Activated CD4-positive, alpha-beta T cell treated with anti-CD3 and anti-CD28 coated beads, Interleukin-2, amount 10 ng/mL, durations not matched to agents 7 days and 5 days (primary cell): ENCODE data around the gene IQSEC1. TPM values are rescaled to one million over a fixed set of nuclear protein-coding genes. Genes with fewer than 3 reads are reported as not detected.

Experiments used
- CTCF ChIA-PET: fragments of 350-600 bp; sonication (Branson Sonifier 250); formaldehyde crosslinking; loops from one replicate; lab custom pipeline; 2021; ENCODE audit warnings: antibody characterized with exemption; lab: Charles Lee
- POLR2A ChIA-PET: fragments of 350-600 bp; sonication (Branson Sonifier 250); formaldehyde crosslinking; loops from one replicate; lab custom pipeline; 2021; ENCODE audit warnings: antibody characterized with exemption; lab: Charles Lee
- DNase-seq: peaks from one replicate; pipeline ENCODE4 v3.0.0-alpha.2; 2020
- H3K27ac Mint-ChIP-seq: one replicate; pipeline ENCODE4 v1.8.0; 2021; ENCODE audit warnings: mild to moderate bottlenecking, moderate library complexity, mixed read lengths
- H3K27me3 Mint-ChIP-seq: one replicate; pipeline ENCODE4 v1.8.0; 2021; ENCODE audit warnings: mixed read lengths
- H3K36me3 Mint-ChIP-seq: one replicate; pipeline ENCODE4 v1.8.0; 2021; ENCODE audit warnings: low read depth, mixed read lengths
- H3K4me1 Mint-ChIP-seq: one replicate; pipeline ENCODE4 v1.8.0; 2021; ENCODE audit warnings: mixed read lengths
- H3K4me3 Mint-ChIP-seq: one replicate; pipeline ENCODE4 v1.8.0; 2021; ENCODE audit warnings: mild to moderate bottlenecking, moderate library complexity, mixed read lengths
- H3K9me3 Mint-ChIP-seq: one replicate; pipeline ENCODE4 v1.8.0; 2021; ENCODE audit warnings: mixed read lengths
- total RNA-seq, 2 experiments: library from RNA; stranded (reverse); gene quantifications; one replicate each; pipeline ENCODE4 v1.2.3, GENCODE V29; 2021

The IQSEC1 gene
- total RNA-seq, 2 experiments from 2014 or later = 58.2 to 70.4 TPM

DNA sequence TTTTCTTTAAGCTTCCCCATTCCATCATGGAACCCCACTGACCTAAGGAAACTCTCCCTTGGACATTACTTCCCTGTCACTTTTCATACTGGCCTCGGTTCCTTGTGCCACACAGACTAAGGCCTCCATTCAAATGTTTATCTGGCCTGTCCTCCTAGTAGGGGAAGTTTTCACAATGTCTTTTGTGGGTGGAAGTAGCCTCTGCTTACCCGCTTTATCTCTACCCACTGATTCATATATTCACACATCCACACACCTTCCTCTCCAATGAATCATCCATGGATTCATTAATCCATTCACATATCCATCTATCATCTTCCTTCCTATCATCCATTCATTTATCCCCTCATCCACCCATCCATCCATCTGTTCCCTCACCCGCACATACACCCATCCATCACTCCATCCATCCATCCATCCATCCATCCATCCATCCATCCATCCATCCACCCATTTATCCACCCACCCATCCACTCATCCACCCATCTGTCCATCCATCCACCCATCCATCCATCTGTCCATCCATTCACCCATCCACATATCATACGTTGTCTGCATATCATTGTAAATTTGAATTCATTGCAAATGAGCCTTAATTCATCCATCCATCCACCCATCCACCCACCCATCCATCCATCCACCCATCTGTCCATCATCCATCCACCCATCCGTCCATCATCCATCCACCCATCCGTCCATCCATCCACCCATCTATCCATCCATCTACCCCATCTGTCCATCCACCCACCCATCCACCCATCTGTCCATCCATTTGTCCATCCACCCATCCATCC lies 49.1 kb downstream of the IQSEC1 start:
- DNase-seq = no peak
- CTCF ChIA-PET = no interaction called here
- no peaks in the 10 kb centered on the region for H3K27me3 Mint-ChIP-seq
- no peaks in the 10 kb centered on the region for H3K36me3 Mint-ChIP-seq
- no peak overlapping the region for H3K27ac Mint-ChIP-seq
- H3K9me3 Mint-ChIP-seq = no peaks in the 10 kb centered on the region
- H3K4me3 Mint-ChIP-seq = no peak overlapping the region
- peaks cover 2% of the 10 kb centered on the region for H3K4me1 Mint-ChIP-seq
- POLR2A ChIA-PET = no interaction called here

GRCh38 chr3:13023235-13023970 lies 49.8 kb downstream of the IQSEC1 start:
- no peaks in the 10 kb centered on the region for H3K36me3 Mint-ChIP-seq
- POLR2A ChIA-PET = no interaction called here
- H3K9me3 Mint-ChIP-seq = no peaks in the 10 kb centered on the region
- no peaks in the 10 kb centered on the region for H3K27me3 Mint-ChIP-seq
- H3K4me3 Mint-ChIP-seq = no peak overlapping the region
- peaks cover 3% of the 10 kb centered on the region for H3K4me1 Mint-ChIP-seq
- CTCF ChIA-PET = interaction anchor here (1.6 kb wide), 1 partner anchor 28 kb away, joined by 5 read pairs; no protein-coding TSS in a partner anchor
- no peak for DNase-seq
- no peak overlapping the region for H3K27ac Mint-ChIP-seq

GRCh38 chr3:13022348-13023234 lies 50.6 kb downstream of the IQSEC1 start:
- Mint-ChIP-seq H3K9me3 (no peaks in the 10 kb centered on the region), H3K4me3 (no peak overlapping the region), H3K36me3 (no peaks in the 10 kb centered on the region), H3K27ac (no peak overlapping the region), H3K27me3 (no peaks in the 10 kb centered on the region), H3K4me1 (peaks cover 5% of the 10 kb centered on the region)
- POLR2A ChIA-PET = no interaction called here
- no peak for DNase-seq
- CTCF ChIA-PET = interaction anchor here (1.6 kb wide), 1 partner anchor 27 kb away, joined by 5 read pairs; no protein-coding TSS in a partner anchor

DNA sequence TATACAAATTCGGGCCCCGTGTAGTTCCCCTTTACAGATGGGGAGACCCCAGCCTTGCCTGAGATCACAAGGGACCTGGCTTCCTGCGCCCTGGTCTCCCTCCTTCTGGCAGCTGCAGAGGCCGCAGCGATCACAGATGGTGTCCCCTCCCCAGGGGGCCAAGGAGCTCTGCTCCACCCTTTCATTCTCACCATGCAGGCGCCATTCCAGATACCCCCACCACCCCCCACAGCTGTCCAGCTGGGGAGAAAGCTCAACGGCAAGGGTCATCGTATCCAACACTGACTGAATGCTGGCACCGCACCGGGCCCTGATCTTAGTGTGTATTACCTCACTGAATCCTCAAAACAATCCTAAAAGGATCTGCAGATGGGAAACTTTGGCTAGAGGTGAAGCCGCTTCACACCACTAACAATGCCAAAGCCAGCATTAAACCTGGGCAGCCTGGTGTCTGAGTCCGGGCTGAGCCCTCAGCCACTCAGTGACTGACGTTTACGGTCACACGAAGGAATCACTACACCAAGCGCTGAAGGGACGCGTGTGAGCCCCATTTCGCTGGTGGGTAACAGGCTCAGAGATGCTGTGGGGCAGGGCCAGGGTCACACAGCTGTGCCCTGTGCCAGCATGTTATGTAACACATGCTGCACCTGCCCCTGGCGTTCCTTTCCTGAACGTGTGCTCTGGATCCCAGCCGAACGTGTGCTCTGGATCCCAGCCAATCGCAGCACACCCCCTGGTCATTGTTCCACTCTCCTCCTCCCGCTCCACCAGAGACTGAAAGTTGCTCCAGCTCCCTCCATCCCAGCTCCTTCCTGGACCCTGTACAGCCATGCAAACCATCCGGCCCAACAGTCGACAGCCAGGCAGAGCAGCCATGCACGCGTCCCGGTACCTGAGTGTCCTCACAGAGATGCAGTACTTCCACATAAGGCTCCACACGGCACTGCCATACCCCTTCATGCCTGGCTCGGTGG lies 51.8 kb downstream of the IQSEC1 start:
- H3K27me3 Mint-ChIP-seq = no peaks in the 10 kb centered on the region
- peaks cover 16% of the 10 kb centered on the region for H3K4me1 Mint-ChIP-seq
- H3K36me3 Mint-ChIP-seq = no peaks in the 10 kb centered on the region
- POLR2A ChIA-PET = no interaction called here
- DNase-seq = no peak
- no peak overlapping the region for H3K4me3 Mint-ChIP-seq
- CTCF ChIA-PET = interaction anchor here (1.1 to 2.0 kb wide), 3 partner anchors 9 to 26 kb away, joined by 3 to 7 read pairs (median 5); no protein-coding TSS in a partner anchor
- H3K27ac Mint-ChIP-seq = no peak overlapping the region
- H3K9me3 Mint-ChIP-seq = no peaks in the 10 kb centered on the region

DNA sequence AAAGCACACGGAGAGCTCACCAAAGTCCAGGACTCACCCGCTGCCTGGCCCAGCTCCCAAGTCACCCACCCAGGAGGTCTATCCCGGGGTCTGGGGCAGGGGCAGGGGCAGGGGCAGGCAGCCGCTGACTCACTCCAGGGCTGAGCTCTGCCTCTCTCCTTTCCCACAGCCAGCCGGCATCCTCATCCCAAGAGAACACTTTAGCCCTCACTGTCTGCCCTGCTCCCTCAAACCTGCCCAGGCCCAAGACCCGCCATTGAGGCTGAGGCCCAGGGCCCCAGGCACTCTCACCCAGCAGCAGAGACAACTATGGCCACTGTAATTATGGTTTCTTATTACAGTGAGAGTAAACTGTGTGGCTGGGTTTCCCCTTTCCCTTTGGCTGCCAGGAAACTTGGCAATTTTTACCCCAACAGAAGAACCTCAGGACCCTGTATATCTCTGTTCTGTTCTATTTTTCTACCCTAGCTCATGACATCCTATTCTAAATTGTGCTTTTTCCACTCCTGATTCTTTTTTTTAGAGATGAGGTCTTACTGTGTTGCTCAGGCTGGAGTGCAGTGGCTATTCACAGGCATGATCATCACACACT lies 53.0 kb downstream of the IQSEC1 start:
- DNase-seq = no peak
- no peaks in the 10 kb centered on the region for H3K36me3 Mint-ChIP-seq
- POLR2A ChIA-PET = no interaction called here
- no peaks in the 10 kb centered on the region for H3K27me3 Mint-ChIP-seq
- peaks cover 21% of the 10 kb centered on the region for H3K4me1 Mint-ChIP-seq
- CTCF ChIA-PET = interaction anchor here (1.1 to 2.0 kb wide), 2 partner anchors 8 to 10 kb away, joined by 3 to 7 read pairs; no protein-coding TSS in a partner anchor
- no peaks in the 10 kb centered on the region for H3K9me3 Mint-ChIP-seq
- no peak overlapping the region for H3K27ac Mint-ChIP-seq
- H3K4me3 Mint-ChIP-seq = no peak overlapping the region

- H3K4me1 Mint-ChIP-seq = peaks cover 24% of the 10 kb centered on the region
- DNase-seq = no peak
- H3K27ac Mint-ChIP-seq = no peak overlapping the region
- no peaks in the 10 kb centered on the region for H3K36me3 Mint-ChIP-seq
- no peaks in the 10 kb centered on the region for H3K9me3 Mint-ChIP-seq
- no peak overlapping the region for H3K4me3 Mint-ChIP-seq
- no peaks in the 10 kb centered on the region for H3K27me3 Mint-ChIP-seq
- ChIA-PET CTCF (interaction anchor here (1.7 to 2.3 kb wide), 3 partner anchors 8 to 49 kb away, joined by 4 to 7 read pairs (median 6); no protein-coding TSS in a partner anchor), POLR2A (no interaction called here)
Observed at GRCh38 chr3:13019243-13020095, 53.8 kb downstream of the IQSEC1 start.

DNA sequence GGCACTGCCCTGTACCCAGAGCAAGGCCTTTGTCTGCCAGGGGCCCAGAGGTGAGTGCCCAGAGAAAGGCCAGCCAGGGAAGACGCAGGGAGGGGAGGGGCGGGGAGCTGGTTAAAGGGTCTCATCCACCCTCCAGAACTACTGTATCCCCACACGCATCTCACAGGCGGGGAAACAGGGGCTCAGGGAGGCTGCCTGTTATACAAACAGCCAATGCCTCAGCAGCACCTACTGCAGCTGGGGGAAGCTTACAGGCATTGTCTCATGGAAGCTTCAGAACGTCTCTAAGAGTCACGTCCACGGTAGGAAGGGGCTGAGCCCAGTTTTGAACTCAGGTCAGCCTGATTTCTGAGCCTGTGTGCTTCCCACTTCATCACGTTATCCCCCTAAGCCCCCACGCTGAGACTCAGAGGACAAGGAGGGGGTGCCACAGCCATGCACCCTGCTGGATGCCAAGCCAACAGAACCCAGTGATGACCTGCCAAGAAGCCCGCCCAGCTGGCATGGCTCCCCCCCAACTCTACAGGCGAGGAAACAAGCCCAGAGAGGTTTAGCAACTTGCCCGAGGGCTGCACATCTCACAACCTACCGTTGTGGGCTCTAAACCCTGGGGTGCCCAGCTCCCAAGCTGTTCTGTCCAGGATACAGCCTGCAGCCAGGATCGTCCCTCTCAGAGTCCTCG lies 54.5 kb downstream of the IQSEC1 start:
- CTCF ChIA-PET = interaction anchor here (1.7 to 2.3 kb wide), 2 partner anchors 24 to 50 kb away, joined by 4 to 6 read pairs; no protein-coding TSS in a partner anchor
- Mint-ChIP-seq H3K9me3 (no peaks in the 10 kb centered on the region), H3K27ac (peak overlapping the region; percentile 55), H3K27me3 (no peaks in the 10 kb centered on the region), H3K4me1 (peaks cover 29% of the 10 kb centered on the region), H3K36me3 (no peaks in the 10 kb centered on the region), H3K4me3 (peak overlapping the region; percentile 16)
- POLR2A ChIA-PET = no interaction called here
- DNase-seq = no peak

- peaks cover 6% of the 10 kb centered on the region for H3K36me3 Mint-ChIP-seq
- no peaks in the 10 kb centered on the region for H3K9me3 Mint-ChIP-seq
- DNase-seq = no peak
- peak overlapping the region; percentile 16 for H3K4me3 Mint-ChIP-seq
- no peaks in the 10 kb centered on the region for H3K27me3 Mint-ChIP-seq
- POLR2A ChIA-PET = no interaction called here
- H3K27ac Mint-ChIP-seq = peak overlapping the region; percentile 55
- CTCF ChIA-PET = interaction anchor here (1.1 to 2.3 kb wide), 3 partner anchors 23 to 50 kb away, joined by 3 to 6 read pairs (median 4); no protein-coding TSS in a partner anchor
- H3K4me1 Mint-ChIP-seq = peaks cover 36% of the 10 kb centered on the region
Observed at GRCh38 chr3:13018043-13018451, 55.2 kb downstream of the IQSEC1 start.

DNA sequence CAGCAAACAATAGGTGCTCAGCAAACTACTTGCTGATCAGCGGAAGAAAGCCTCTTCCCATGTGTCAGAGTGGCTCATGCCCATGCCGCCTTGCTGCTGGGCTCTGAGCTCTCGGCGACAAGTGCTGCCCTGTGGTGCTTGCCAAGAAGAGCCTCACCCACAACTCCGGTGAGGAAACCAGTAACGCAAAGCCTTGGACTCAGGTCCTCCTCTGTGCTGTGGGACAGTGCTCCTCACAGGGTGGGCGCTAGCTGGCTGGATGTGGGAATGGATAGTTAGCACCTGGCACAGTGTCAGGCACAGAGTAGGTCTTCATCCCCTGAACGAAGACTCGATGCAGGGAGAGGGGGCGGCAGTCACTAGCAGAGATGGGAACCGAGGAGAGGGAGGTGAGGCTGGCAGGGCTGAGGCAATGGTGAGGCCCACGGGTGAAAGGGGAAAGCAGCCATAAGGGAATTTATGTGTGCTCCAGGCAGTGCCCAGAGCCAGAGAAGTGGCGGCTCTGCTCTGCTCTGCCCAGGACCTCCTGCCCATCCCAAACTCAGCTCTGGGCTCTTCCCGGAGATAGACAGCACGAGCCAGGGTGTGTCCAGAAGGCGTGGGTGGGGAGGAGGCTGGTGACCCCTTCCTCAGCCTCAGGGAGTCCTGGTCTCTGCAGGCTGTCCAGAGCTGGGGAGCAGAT lies 55.7 kb downstream of the IQSEC1 start:
- ChIA-PET CTCF (interaction anchor here (1.1 to 2.3 kb wide), 3 partner anchors 22 to 51 kb away, joined by 3 to 6 read pairs (median 4); no protein-coding TSS in a partner anchor), POLR2A (no interaction called here)
- Mint-ChIP-seq H3K4me1 (peaks cover 39% of the 10 kb centered on the region), H3K9me3 (no peaks in the 10 kb centered on the region), H3K27me3 (no peaks in the 10 kb centered on the region), H3K27ac (peak overlapping the region; percentile 99), H3K4me3 (peak overlapping the region; percentile 78), H3K36me3 (peaks cover 9% of the 10 kb centered on the region)
- no peak for DNase-seq
